H9 (cell line): ENCODE results near the gene RBFOX2. TPM values are rescaled to one million over a fixed set of nuclear protein-coding genes. Genes with fewer than 3 reads are reported as not detected.

Experiments used
- DNase-seq: peaks from one replicate; pipeline ENCODE4 v3.0.0-alpha.2; 2017
- H2AFZ ChIP-seq: one replicate; pipeline ENCODE4 v1.6.1; 2013; ENCODE audit warnings: mild to moderate bottlenecking, low read length, control low read depth, moderate library complexity
- H2AK5ac ChIP-seq: 2 replicates; pipeline ENCODE4 v1.6.1; 2013; ENCODE audit warnings: low read length, control low read depth, mixed read lengths; ENCODE audit not compliant: insufficient read length
- H2BK120ac ChIP-seq: one replicate; pipeline ENCODE4 v1.6.1; 2013; ENCODE audit warnings: low read depth, mild to moderate bottlenecking, low read length, control low read depth, inconsistent platforms; ENCODE audit not compliant: poor library complexity, severe bottlenecking
- H2BK12ac ChIP-seq: 2 replicates; pipeline ENCODE4 v1.6.1; 2013; ENCODE audit warnings: low read length, control low read depth, mixed read lengths, low read depth; ENCODE audit not compliant: insufficient read length
- H2BK15ac ChIP-seq: 2 replicates; pipeline ENCODE4 v1.6.1; 2013; ENCODE audit warnings: low read depth, low read length, control low read depth
- H2BK20ac ChIP-seq: one replicate; pipeline ENCODE4 v1.6.1; 2013; ENCODE audit warnings: low read depth, mild to moderate bottlenecking, low read length, control low read depth, inconsistent platforms; ENCODE audit not compliant: poor library complexity, severe bottlenecking
- H2BK5ac ChIP-seq: 2 replicates; pipeline ENCODE4 v1.6.1; 2013; ENCODE audit warnings: low read length, control low read depth, mixed read lengths; ENCODE audit not compliant: insufficient read length
- H3K14ac ChIP-seq: 2 replicates; pipeline ENCODE4 v1.6.1; 2013; ENCODE audit warnings: low read length, control low read depth; ENCODE audit not compliant: insufficient read depth
- H3K18ac ChIP-seq: 2 replicates; pipeline ENCODE4 v1.6.1; 2013; ENCODE audit warnings: low read depth, mild to moderate bottlenecking, mixed read lengths, low read length, control low read depth; ENCODE audit not compliant: insufficient read length
- H3K23ac ChIP-seq: 2 replicates; pipeline ENCODE4 v1.6.1; 2013; ENCODE audit warnings: low read length, control low read depth, mixed read lengths, low read depth; ENCODE audit not compliant: insufficient read length
- H3K23me2 ChIP-seq: 2 replicates; pipeline ENCODE4 v1.6.1; 2013; ENCODE audit warnings: low read depth, mild to moderate bottlenecking, mixed read lengths, low read length, control low read depth; ENCODE audit not compliant: insufficient read length, poor library complexity, severe bottlenecking
- H3K27ac ChIP-seq: 2 replicates; pipeline ENCODE4 v1.5.1; 2013; ENCODE audit warnings: low read length, control low read depth, mixed read lengths, low read depth; ENCODE audit not compliant: insufficient read length
- H3K27me3 ChIP-seq: 2 replicates; pipeline ENCODE4 v1.6.1; 2013; ENCODE audit warnings: low read length, control low read depth, inconsistent platforms; ENCODE audit not compliant: insufficient read depth
- H3K4ac ChIP-seq: 2 replicates; pipeline ENCODE4 v1.6.1; 2013; ENCODE audit warnings: low read depth, mild to moderate bottlenecking, control low read depth, inconsistent platforms, low read length, moderate library complexity
- H3K4me1 ChIP-seq: 2 replicates; pipeline ENCODE4 v1.6.1; 2013; ENCODE audit warnings: low read length, control low read depth, inconsistent platforms; ENCODE audit not compliant: insufficient read depth
- H3K4me2 ChIP-seq: 2 replicates; pipeline ENCODE4 v1.6.1; 2013; ENCODE audit warnings: low read length, control low read depth, mixed read lengths; ENCODE audit not compliant: insufficient read length, insufficient read depth
- H3K56ac ChIP-seq: 2 replicates; pipeline ENCODE4 v1.6.1; 2013; ENCODE audit warnings: low read depth, mild to moderate bottlenecking, mixed read lengths, low read length, control low read depth; ENCODE audit not compliant: insufficient read length
- H3K79me1 ChIP-seq: 2 replicates; pipeline ENCODE4 v1.6.1; 2013; ENCODE audit warnings: low read depth, mild to moderate bottlenecking, moderate library complexity, low read length, control low read depth, inconsistent platforms; ENCODE audit not compliant: insufficient read depth, poor library complexity, severe bottlenecking
- H3K79me2 ChIP-seq: 2 replicates; pipeline ENCODE4 v1.6.1; 2013; ENCODE audit warnings: low read length, control low read depth, inconsistent platforms; ENCODE audit not compliant: insufficient read depth
- H3K9ac ChIP-seq: 2 replicates; pipeline ENCODE4 v1.6.1; 2013; ENCODE audit warnings: low read length, control low read depth, mixed read lengths; ENCODE audit not compliant: insufficient read length; ENCODE audit errors: extremely low read depth
- H3K9me3 ChIP-seq: one replicate; pipeline ENCODE4 v1.6.1; 2013; ENCODE audit warnings: low read depth, low read length, inconsistent platforms; ENCODE audit not compliant: control insufficient read depth
- H3T11ph ChIP-seq: one replicate; pipeline ENCODE4 v1.6.1; 2013; ENCODE audit warnings: mild to moderate bottlenecking, low read length, control low read depth, inconsistent platforms
- H4K20me1 ChIP-seq: one replicate; pipeline ENCODE4 v1.6.1; 2013; ENCODE audit not compliant: control insufficient read depth, insufficient read length, insufficient read depth
- H4K5ac ChIP-seq: 2 replicates; pipeline ENCODE4 v1.6.1; 2013; ENCODE audit warnings: low read depth, mild to moderate bottlenecking, mixed read lengths, low read length, control low read depth; ENCODE audit not compliant: insufficient read length
- H4K8ac ChIP-seq: replicated peaks from 2 replicates; pipeline ENCODE4 v1.6.1; 2013; ENCODE audit warnings: low read length, control low read depth, mixed read lengths, low read depth; ENCODE audit not compliant: insufficient read length
- H4K91ac ChIP-seq: 2 replicates; pipeline ENCODE4 v1.6.1; 2013; ENCODE audit warnings: low read depth, mild to moderate bottlenecking, moderate library complexity, mixed read lengths, low read length, control low read depth; ENCODE audit not compliant: insufficient read length
- H3K27ac Mint-ChIP-seq, 3 experiments: 2 replicates in 2 of 3; 3 replicates in 1 of 3; pipeline ENCODE4 v1.8.0; 2020 to 2021; ENCODE audit warnings: mixed read lengths in 3 of 3, mild to moderate bottlenecking in 1 of 3, moderate library complexity in 1 of 3
- H3K27me3 Mint-ChIP-seq: 2 replicates; pipeline ENCODE4 v1.8.0; 2021; ENCODE audit warnings: low read depth, mild to moderate bottlenecking, moderate library complexity, mixed read lengths
- H3K36me3 Mint-ChIP-seq, 3 experiments: 2 replicates in 2 of 3; 3 replicates in 1 of 3; pipeline ENCODE4 v1.8.0; 2020 to 2021; ENCODE audit warnings: low read depth in 3 of 3, mixed read lengths in 3 of 3; ENCODE audit not compliant: insufficient read depth in 1 of 3
- H3K4me1 Mint-ChIP-seq, 2 experiments: 2 replicates each; pipeline ENCODE4 v1.8.0; 2020; ENCODE audit warnings: mixed read lengths in 2 of 2
- H3K4me3 Mint-ChIP-seq, 2 experiments: 2 replicates in 1 of 2; 3 replicates in 1 of 2; pipeline ENCODE4 v1.8.0; 2020 to 2021; ENCODE audit warnings: mild to moderate bottlenecking in 2 of 2, mixed read lengths in 2 of 2, moderate library complexity in 1 of 2
- H3K9me3 Mint-ChIP-seq, 2 experiments: 2 replicates in 1 of 2; 3 replicates in 1 of 2; pipeline ENCODE4 v1.8.0; 2020; ENCODE audit warnings: mild to moderate bottlenecking in 2 of 2, mixed read lengths in 2 of 2, moderate library complexity in 1 of 2
- CTCF ChIP-seq: fragments of 200-600 bp; sonication (generic); conservative IDR thresholded peaks from 3 replicates; pipeline ENCODE4 v1.8.0; 2021; ENCODE audit warnings: antibody characterized with exemption, mild to moderate bottlenecking
- WGBS: extraction: QIAGEN DNeasy Blood & Tissue Kit; methylation state at CpG from one replicate; pipeline ENCODE4 v1.1.7; 2013; ENCODE audit warnings: missing lambda C conversion rate, low lambda C conversion rate, mixed read lengths; ENCODE audit not compliant: insufficient read length; ENCODE audit errors: extremely low coverage; 5-methylcytosine and 5-hydroxymethylcytosine counted together
- total RNA-seq: library from RNA; stranded (reverse); gene quantifications from 2 replicates; pipeline ENCODE4 v1.2.1, GENCODE V29; 2021

Gene RBFOX2
- total RNA-seq, 1 experiment from 2014 or later: 84.7 TPM

GRCh38 chr22:35725521-35725920 lies 303.1 kb downstream of the RBFOX2 start:
- no peak overlapping the region for H3K23ac ChIP-seq
- H3K27ac ChIP-seq: no peak overlapping the region
- H2BK20ac ChIP-seq: no peak overlapping the region
- H3K79me1 ChIP-seq: no peaks in the 10 kb centered on the region
- no peaks in the 10 kb centered on the region for H3K27me3 ChIP-seq
- no peak overlapping the region for H4K5ac ChIP-seq
- no peaks in the 10 kb centered on the region for H4K20me1 ChIP-seq
- H3K23me2 ChIP-seq: no peaks in the 10 kb centered on the region
- H4K8ac ChIP-seq: no peak overlapping the region
- H3K9me3 ChIP-seq: no peaks in the 10 kb centered on the region
- H3K9ac ChIP-seq: no peak overlapping the region
- no peak overlapping the region for H3K14ac ChIP-seq
- H2AK5ac ChIP-seq: no peak overlapping the region
- H3K18ac ChIP-seq: no peak overlapping the region
- no peak overlapping the region for H2BK12ac ChIP-seq
- no peak for TF ChIP-seq CTCF
- no CpG with 5 or more reads among the region's 11 CpGs for WGBS
- peaks cover under 1% of the 10 kb centered on the region for H3K27me3 Mint-ChIP-seq
- no peak overlapping the region for H3K4me3 Mint-ChIP-seq
- no peak overlapping the region for H3K56ac ChIP-seq
- H4K91ac ChIP-seq: no peak overlapping the region
- no peak overlapping the region for H2BK5ac ChIP-seq
- H3K79me2 ChIP-seq: no peaks in the 10 kb centered on the region
- no peak overlapping the region for H3T11ph ChIP-seq
- no peak overlapping the region for H3K4ac ChIP-seq
- no peak overlapping the region for H2BK15ac ChIP-seq
- H3K27ac Mint-ChIP-seq: peak overlapping the region in 1 of 3 experiments; percentile 47; a peak in 1 of 7 replicates
- no peak overlapping the region for H2AFZ ChIP-seq
- no peaks in the 10 kb centered on the region for H3K9me3 Mint-ChIP-seq
- no peak overlapping the region for H3K4me2 ChIP-seq
- no peak for DNase-seq
- peaks cover 0 to 10% of the 10 kb centered on the region in 2 experiments; a peak in 2 of 4 replicates for H3K4me1 Mint-ChIP-seq
- H3K4me1 ChIP-seq: no peaks in the 10 kb centered on the region
- H2BK120ac ChIP-seq: no peak overlapping the region
- no peaks in the 10 kb centered on the region for H3K36me3 Mint-ChIP-seq
